Fibroblast of lung (primary cell): Measurements from ENCODE around the gene DOK4. TPM values are rescaled to one million over a fixed set of nuclear protein-coding genes. Genes with fewer than 3 reads are reported as not detected.

Source experiments
- DNase-seq, 2 donors: peaks; one replicate each; pipeline versions ENCODE4 v3.0.0 to v3.0.0-alpha.2; 2010; ENCODE audit warnings: low read depth in 2 of 2
- H2AFZ ChIP-seq: 2 replicates; pipeline ENCODE4 v1.5.1; 2012; ENCODE audit warnings: low read length, control low read depth, inconsistent platforms
- H3K27ac ChIP-seq: 2 replicates; pipeline ENCODE4 v1.5.1; 2011; ENCODE audit warnings: low read length, control low read depth; ENCODE audit not compliant: insufficient read depth
- H3K27me3 ChIP-seq: 2 replicates; pipeline ENCODE4 v1.5.1; 2011; ENCODE audit warnings: mild to moderate bottlenecking, low read length; ENCODE audit not compliant: control insufficient read depth, insufficient read depth
- H3K36me3 ChIP-seq: 2 replicates; pipeline ENCODE4 v1.5.1; 2011; ENCODE audit warnings: low read length; ENCODE audit not compliant: control insufficient read depth, insufficient read depth
- H3K4me1 ChIP-seq: 2 replicates; pipeline ENCODE4 v1.5.1; 2011; ENCODE audit warnings: low read length; ENCODE audit not compliant: control insufficient read depth, insufficient read depth; ENCODE audit errors: extremely low read depth
- H3K4me2 ChIP-seq: 2 replicates; pipeline ENCODE4 v1.5.1; 2011; ENCODE audit warnings: low read length, control low read depth; ENCODE audit not compliant: insufficient read depth; ENCODE audit errors: extremely low read depth
- H3K4me3 ChIP-seq, 4 experiments: fragments of 200-600 bp in 1 of 4; sonication (generic) in 1 of 4; replicated peaks in 1 of 4; 2 replicates each; pipeline ENCODE4 v1.5.1; 2011 to 2016; ENCODE audit warnings: low read length in 4 of 4, low read depth in 3 of 4, mild to moderate bottlenecking in 3 of 4, control low read depth in 2 of 4, inconsistent platforms in 1 of 4, mixed read lengths in 1 of 4; ENCODE audit not compliant: insufficient read depth in 1 of 4; ENCODE audit errors: control extremely low read depth in 1 of 4
- H3K79me2 ChIP-seq: 2 replicates; pipeline ENCODE4 v1.5.1; 2012; ENCODE audit warnings: mild to moderate bottlenecking, low read length, inconsistent platforms; ENCODE audit not compliant: control insufficient read depth, insufficient read depth
- H3K9ac ChIP-seq: 2 replicates; pipeline ENCODE4 v1.5.1; 2011; ENCODE audit warnings: mild to moderate bottlenecking, low read length, control low read depth; ENCODE audit not compliant: insufficient read depth
- H3K9me3 ChIP-seq: 2 replicates; pipeline ENCODE4 v1.5.1; 2012; ENCODE audit warnings: low read depth, low read length; ENCODE audit not compliant: control insufficient read depth, insufficient read depth
- H4K20me1 ChIP-seq: 2 replicates; pipeline ENCODE4 v1.5.1; 2011; ENCODE audit warnings: low read length; ENCODE audit not compliant: control insufficient read depth, insufficient read depth; ENCODE audit errors: extremely low read depth
- CTCF ChIP-seq, 2 donors: IDR thresholded peaks in 1 of 2; conservative IDR thresholded peaks in 1 of 2; 1 replicate in 1 of 2; 2 replicates in 1 of 2; pipeline ENCODE4 v1.5.1; 2011 to 2012; ENCODE audit warnings: low read length in 2 of 2, control low read depth in 1 of 2, inconsistent platforms in 1 of 2, low read depth in 1 of 2, mild to moderate bottlenecking in 1 of 2
- EZH2 ChIP-seq: IDR thresholded peaks from 2 replicates; pipeline ENCODE4 v1.5.1; 2012; ENCODE audit warnings: low read length, control low read depth, mild to moderate bottlenecking; ENCODE audit errors: missing control alignments
- polyA plus RNA-seq, 2 donors: library from polyadenylated mRNA; depleted of rRNA in 1 of 2; stranded (reverse) in 1 of 2; unstranded in 1 of 2; fragments of >200 nt; gene quantifications; 2 replicates each; pipeline ENCODE4 v1.2.1, GENCODE V29; 2011 to 2012; ENCODE audit warnings: missing spikeins in 1 of 2
- total RNA-seq: library from RNA; depleted of rRNA; stranded (reverse); fragments of >200 nt; gene quantifications from 2 replicates; pipeline ENCODE4 v1.2.1, GENCODE V29; 2014

DOK4 gene
- total and polyA plus RNA-seq, 2 donors (not counting 1 experiment from before 2014, with no cell fraction given) = 12.6 to 15.0 TPM

- no peak for TF ChIP-seq CTCF (conservative IDR thresholded peaks at IDR 0.05 in 1 of 2, IDR thresholded peaks at IDR 0.05 in 1 of 2; ENCODE audit: low read depth in 1 of 2, low read length in 2 of 2)
- no peak for TF ChIP-seq EZH2
- Histone ChIP-seq H3K79me2 (no peaks in the 10 kb centered on the region), H3K9me3 (no peaks in the 10 kb centered on the region), H2AFZ (no peak overlapping the region), H3K4me2 (no peak overlapping the region), H4K20me1 (no peaks in the 10 kb centered on the region), H3K9ac (no peak overlapping the region), H3K4me1 (no peaks in the 10 kb centered on the region), H3K27ac (no peak overlapping the region), H3K27me3 (no peaks in the 10 kb centered on the region), H3K4me3 (no peak overlapping the region), H3K36me3 (no peaks in the 10 kb centered on the region)
- DNase-seq = no peak
These were observed 32.2 kb upstream of the DOK4 start for GRCh38 chr16:57518520-57518919.

GRCh38 chr16:57517397-57518367 lies 31.4 kb upstream of the DOK4 start:
- no peaks in the 10 kb centered on the region for H3K27me3 ChIP-seq
- no peak overlapping the region for H3K9ac ChIP-seq
- H3K27ac ChIP-seq = no peak overlapping the region
- no peak overlapping the region for H2AFZ ChIP-seq
- DNase-seq = no peak
- TF ChIP-seq CTCF (conservative IDR thresholded peaks at IDR 0.05 in 1 of 2, IDR thresholded peaks at IDR 0.05 in 1 of 2; ENCODE audit: low read depth in 1 of 2, low read length in 2 of 2) (no peak), EZH2 (no peak)
- no peaks in the 10 kb centered on the region for H3K9me3 ChIP-seq
- no peaks in the 10 kb centered on the region for H3K36me3 ChIP-seq
- no peaks in the 10 kb centered on the region for H3K79me2 ChIP-seq
- H3K4me2 ChIP-seq = no peak overlapping the region
- no peaks in the 10 kb centered on the region for H4K20me1 ChIP-seq
- no peaks in the 10 kb centered on the region for H3K4me1 ChIP-seq
- H3K4me3 ChIP-seq = no peak overlapping the region

GRCh38 chr16:57516773-57517172 lies 30.5 kb upstream of the DOK4 start:
- TF ChIP-seq CTCF (conservative IDR thresholded peaks at IDR 0.05 in 1 of 2, IDR thresholded peaks at IDR 0.05 in 1 of 2; ENCODE audit: low read depth in 1 of 2, low read length in 2 of 2) = no peak
- no peak for TF ChIP-seq EZH2
- no peak for DNase-seq
- Histone ChIP-seq H4K20me1 (no peaks in the 10 kb centered on the region), H3K4me2 (no peak overlapping the region), H3K9ac (no peak overlapping the region), H3K27me3 (no peaks in the 10 kb centered on the region), H3K9me3 (no peaks in the 10 kb centered on the region), H2AFZ (no peak overlapping the region), H3K4me3 (no peak overlapping the region), H3K79me2 (no peaks in the 10 kb centered on the region), H3K36me3 (no peaks in the 10 kb centered on the region), H3K4me1 (no peaks in the 10 kb centered on the region), H3K27ac (no peak overlapping the region)
